Spleen (tissue), 7 donors: ENCODE data around the gene EZH2.

Experiments used
- POLR2AphosphoS5 ChIP-seq, 3 donors: sonication (generic); formaldehyde crosslinking; IDR thresholded peaks; one replicate each; pipeline ENCODE4 v1.5.1; 2017; ENCODE audit warnings: antibody characterized with exemption in 3 of 3
- TF ChIP-seq, protein P1 (sequence below), 11 experiments: fragments of 200-600 bp in 7 of 11; fragments of 450-650 bp in 4 of 11; sonication (generic) in 4 of 11; IDR thresholded peaks in 8 of 11; conservative IDR thresholded peaks in 3 of 11; 1 replicate in 7 of 11; 2 replicates in 4 of 11; pipeline versions ENCODE4 v1.4.0 to v1.8.0; 2016 to 2021; ENCODE audit warnings: antibody characterized with exemption in 11 of 11, inconsistent platforms in 4 of 11, mild to moderate bottlenecking in 1 of 11
- donor health status: DM: no; HTN: no; CAD: no; lungs with moderate emphysema.
- donor health status: DM: no; HTN: no; CAD: no.
- donor health status: DM: no; HTN: no; CAD: no.

GRCh38 chr7:148772297-148773089, 111.6 kb downstream of the EZH2 start:
- TF ChIP-seq, protein P1, sequence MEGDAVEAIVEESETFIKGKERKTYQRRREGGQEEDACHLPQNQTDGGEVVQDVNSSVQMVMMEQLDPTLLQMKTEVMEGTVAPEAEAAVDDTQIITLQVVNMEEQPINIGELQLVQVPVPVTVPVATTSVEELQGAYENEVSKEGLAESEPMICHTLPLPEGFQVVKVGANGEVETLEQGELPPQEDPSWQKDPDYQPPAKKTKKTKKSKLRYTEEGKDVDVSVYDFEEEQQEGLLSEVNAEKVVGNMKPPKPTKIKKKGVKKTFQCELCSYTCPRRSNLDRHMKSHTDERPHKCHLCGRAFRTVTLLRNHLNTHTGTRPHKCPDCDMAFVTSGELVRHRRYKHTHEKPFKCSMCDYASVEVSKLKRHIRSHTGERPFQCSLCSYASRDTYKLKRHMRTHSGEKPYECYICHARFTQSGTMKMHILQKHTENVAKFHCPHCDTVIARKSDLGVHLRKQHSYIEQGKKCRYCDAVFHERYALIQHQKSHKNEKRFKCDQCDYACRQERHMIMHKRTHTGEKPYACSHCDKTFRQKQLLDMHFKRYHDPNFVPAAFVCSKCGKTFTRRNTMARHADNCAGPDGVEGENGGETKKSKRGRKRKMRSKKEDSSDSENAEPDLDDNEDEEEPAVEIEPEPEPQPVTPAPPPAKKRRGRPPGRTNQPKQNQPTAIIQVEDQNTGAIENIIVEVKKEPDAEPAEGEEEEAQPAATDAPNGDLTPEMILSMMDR (IDR thresholded peaks at IDR 0.05 in 8 of 11, conservative IDR thresholded peaks at IDR 0.05 in 3 of 11) = no peak
- no peak for TF ChIP-seq POLR2AphosphoS5 (IDR thresholded peaks at IDR 0.05)
